Activated B cell treated with CpG ODN at 0.5 μM for 24 hours (primary cell): ENCODE data around the gene ACOX2. TPM values are rescaled to one million over a fixed set of nuclear protein-coding genes. Genes with fewer than 3 reads are reported as not detected.

ENCODE experiments used
- ATAC-seq: fragments of 200-7000 bp; cut with Tn5 transposase; one replicate; pipeline ENCODE4 v1.10.0; 2021; ENCODE audit warnings: low read depth, mild to moderate bottlenecking, moderate library complexity
- CTCF ChIA-PET: fragments of 350-600 bp; sonication (Branson Sonifier 250); formaldehyde crosslinking; loops from one replicate; lab custom pipeline; 2021; ENCODE audit warnings: antibody characterized with exemption; lab: Charles Lee
- POLR2A ChIA-PET: fragments of 350-600 bp; sonication (Branson Sonifier 250); formaldehyde crosslinking; loops from one replicate; lab custom pipeline; 2021; ENCODE audit warnings: antibody characterized with exemption; lab: Charles Lee
- DNase-seq: peaks from one replicate; pipeline ENCODE4 v3.0.0; 2022
- H3K27ac Mint-ChIP-seq: one replicate; pipeline ENCODE4 v1.8.0; 2020; ENCODE audit warnings: mixed read lengths
- H3K27me3 Mint-ChIP-seq: one replicate; pipeline ENCODE4 v1.8.0; 2021; ENCODE audit warnings: mixed read lengths
- H3K36me3 Mint-ChIP-seq: one replicate; pipeline ENCODE4 v1.8.0; 2021; ENCODE audit warnings: low read depth, mixed read lengths
- H3K4me1 Mint-ChIP-seq: one replicate; pipeline ENCODE4 v1.8.0; 2021; ENCODE audit warnings: mixed read lengths
- H3K4me3 Mint-ChIP-seq: one replicate; pipeline ENCODE4 v1.8.0; 2020; ENCODE audit warnings: mild to moderate bottlenecking, mixed read lengths
- H3K9me3 Mint-ChIP-seq: one replicate; pipeline ENCODE4 v1.8.0; 2020; ENCODE audit warnings: mixed read lengths
- CTCF ChIP-seq: fragments of 200-600 bp; IDR thresholded peaks from one replicate; pipeline ENCODE4 v1.8.0; 2022; ENCODE audit warnings: antibody characterized with exemption, mild to moderate bottlenecking
- intact Hi-C: fragments of 100-400 bp; cut with micrococcal nuclease; formaldehyde crosslinking; loops from one replicate; pipeline ENCODE4 v1.15.1; 2024
- total RNA-seq: library from RNA; stranded (reverse); gene quantifications from 2 replicates; pipeline ENCODE4 v1.2.3, GENCODE V29; 2022

ACOX2 gene
- total RNA-seq, 1 donor from 2014 or later = not detected

- H3K9me3 Mint-ChIP-seq = no peaks in the 10 kb centered on the region
- CTCF ChIA-PET = no interaction called here
Observed at GRCh38 chr3:58544541-58544940, 7.6 kb upstream of the ACOX2 start.

GRCh38 chr3:58540176-58540858 lies 3.3 kb upstream of the ACOX2 start:
- Mint-ChIP-seq H3K36me3 (no peaks in the 10 kb centered on the region), H3K4me3 (no peak overlapping the region), H3K4me1 (no peaks in the 10 kb centered on the region), H3K27ac (no peak overlapping the region), H3K9me3 (no peaks in the 10 kb centered on the region), H3K27me3 (peaks cover 6% of the 10 kb centered on the region)
- ChIA-PET POLR2A (no interaction called here), CTCF (interaction anchor here (1.2 kb wide), 1 partner anchor 363 kb away, joined by 3 read pairs; no protein-coding TSS in a partner anchor)
- intact Hi-C loops = no loop called here
- ATAC-seq (no peak), DNase-seq (no peak)
- TF ChIP-seq CTCF = no peak

More at GRCh38 chr3:58544541-58544940, 7.6 kb upstream of the ACOX2 start:
- no peak for DNase-seq
- H3K27ac Mint-ChIP-seq = no peak overlapping the region
- intact Hi-C loops = no loop called here
- H3K36me3 Mint-ChIP-seq = no peaks in the 10 kb centered on the region
- no peak for ATAC-seq
- TF ChIP-seq CTCF = no peak
- POLR2A ChIA-PET = no interaction called here
- H3K4me1 Mint-ChIP-seq = no peaks in the 10 kb centered on the region
- peaks cover 10% of the 10 kb centered on the region for H3K27me3 Mint-ChIP-seq
- H3K4me3 Mint-ChIP-seq = no peak overlapping the region

DNA sequence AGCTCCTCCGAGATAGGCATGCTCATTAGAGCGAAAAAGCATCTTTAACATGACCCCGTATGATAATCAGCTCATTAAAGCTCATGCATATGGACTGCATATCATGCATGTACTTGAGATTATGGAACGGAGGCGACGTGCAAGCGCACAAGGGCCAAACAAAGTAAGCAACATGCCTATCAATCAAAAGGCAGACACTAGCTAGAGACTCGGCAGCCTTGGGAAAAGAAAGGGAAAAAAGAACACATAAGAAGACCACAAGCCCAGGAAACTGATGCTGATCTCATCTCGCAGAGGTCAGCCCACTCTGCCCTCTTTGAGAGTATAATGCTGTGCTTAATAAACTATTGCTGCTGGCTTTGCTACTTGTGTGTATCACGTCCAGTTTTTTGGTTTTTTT lies 2.6 kb upstream of the ACOX2 start:
- DNase-seq = no peak
- H3K4me3 Mint-ChIP-seq = no peak overlapping the region
- no peaks in the 10 kb centered on the region for H3K36me3 Mint-ChIP-seq
- H3K27ac Mint-ChIP-seq = no peak overlapping the region
- ChIA-PET CTCF (interaction anchor here (1.2 kb wide), 1 partner anchor 362 kb away, joined by 3 read pairs; no protein-coding TSS in a partner anchor), POLR2A (interaction anchor here (1.4 kb wide), 1 partner anchor 234 kb away, joined by 3 read pairs; the partner anchor contains the start of genes HTD2 and RPP14)
- intact Hi-C loops = no loop called here
- peaks cover 4% of the 10 kb centered on the region for H3K27me3 Mint-ChIP-seq
- no peaks in the 10 kb centered on the region for H3K4me1 Mint-ChIP-seq
- no peaks in the 10 kb centered on the region for H3K9me3 Mint-ChIP-seq
- TF ChIP-seq CTCF = no peak
- ATAC-seq = no peak

GRCh38 chr3:58537412-58538301 lies 667 bp upstream of the ACOX2 start:
- ATAC-seq (no peak), DNase-seq (no peak)
- Mint-ChIP-seq H3K4me1 (peaks cover 5% of the 10 kb centered on the region), H3K27ac (no peak overlapping the region), H3K9me3 (no peaks in the 10 kb centered on the region), H3K36me3 (no peaks in the 10 kb centered on the region), H3K27me3 (no peaks in the 10 kb centered on the region), H3K4me3 (no peak overlapping the region)
- CTCF ChIA-PET = interaction anchor here (1.0 to 1.7 kb wide), 3 partner anchors 10 to 231 kb away, joined by 3 to 4 read pairs (median 4); partner anchors contain the start of genes HTD2 and RPP14
- intact Hi-C loops = no loop called here
- POLR2A ChIA-PET = interaction anchor here (0.7 to 1.4 kb wide), 2 partner anchors 232 to 444 kb away, joined by 3 read pairs; partner anchors contain the start of genes HTD2 and RPP14
- TF ChIP-seq CTCF = no peak
